Sigmoid colon (tissue), 4 donors: ENCODE measurements around the gene ANK2.

ENCODE experiments used
- EP300 ChIP-seq, 4 donors: sonication (generic); formaldehyde crosslinking; IDR thresholded peaks; one replicate each; pipeline ENCODE4 v1.6.1; 2017; ENCODE audit warnings: antibody characterized with exemption in 4 of 4
- POLR2A ChIP-seq, 2 donors: fragments of 450-650 bp; IDR thresholded peaks; one replicate each; pipeline ENCODE4 v1.6.1; 2016; ENCODE audit warnings: antibody characterized with exemption in 2 of 2, mild to moderate bottlenecking in 2 of 2, moderate library complexity in 2 of 2
- POLR2AphosphoS5 ChIP-seq, 4 donors: sonication (generic); formaldehyde crosslinking; IDR thresholded peaks; one replicate each; pipeline ENCODE4 v1.6.1; 2017; ENCODE audit warnings: antibody characterized with exemption in 4 of 4
- TF ChIP-seq, protein P1 (sequence below), 4 experiments: fragments of 450-650 bp in 3 of 4; fragments of 200-600 bp in 1 of 4; IDR thresholded peaks; one replicate each; pipeline ENCODE4 v1.5.1; 2016 to 2019; ENCODE audit warnings: antibody characterized with exemption in 4 of 4, mild to moderate bottlenecking in 3 of 4, moderate library complexity in 2 of 4

DNA sequence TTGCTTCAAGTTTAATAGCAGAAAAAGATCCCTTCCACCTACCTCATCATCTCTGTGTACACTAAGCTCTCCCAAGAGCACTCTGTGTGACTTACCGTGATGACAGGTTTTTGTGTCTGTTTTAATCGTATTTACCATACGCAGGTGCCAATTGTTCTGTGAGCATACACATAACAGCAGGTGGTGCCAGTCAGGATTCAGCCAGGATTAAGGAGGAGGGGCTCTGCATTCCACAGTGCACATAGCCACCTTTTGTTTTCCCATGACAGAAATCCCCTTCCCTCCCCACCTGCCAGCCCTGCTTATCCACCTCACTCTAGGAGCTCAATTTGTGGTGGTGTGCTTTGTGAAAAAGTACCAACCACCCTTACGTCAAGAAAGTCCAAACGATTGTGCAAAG is 14.8 kb downstream of the ANK2 start:
- TF ChIP-seq POLR2AphosphoS5 (IDR thresholded peaks at IDR 0.05) (no peak), EP300 (IDR thresholded peaks at IDR 0.05) (no peak), POLR2A (IDR thresholded peaks at IDR 0.05) (no peak)
- TF ChIP-seq, protein P1, sequence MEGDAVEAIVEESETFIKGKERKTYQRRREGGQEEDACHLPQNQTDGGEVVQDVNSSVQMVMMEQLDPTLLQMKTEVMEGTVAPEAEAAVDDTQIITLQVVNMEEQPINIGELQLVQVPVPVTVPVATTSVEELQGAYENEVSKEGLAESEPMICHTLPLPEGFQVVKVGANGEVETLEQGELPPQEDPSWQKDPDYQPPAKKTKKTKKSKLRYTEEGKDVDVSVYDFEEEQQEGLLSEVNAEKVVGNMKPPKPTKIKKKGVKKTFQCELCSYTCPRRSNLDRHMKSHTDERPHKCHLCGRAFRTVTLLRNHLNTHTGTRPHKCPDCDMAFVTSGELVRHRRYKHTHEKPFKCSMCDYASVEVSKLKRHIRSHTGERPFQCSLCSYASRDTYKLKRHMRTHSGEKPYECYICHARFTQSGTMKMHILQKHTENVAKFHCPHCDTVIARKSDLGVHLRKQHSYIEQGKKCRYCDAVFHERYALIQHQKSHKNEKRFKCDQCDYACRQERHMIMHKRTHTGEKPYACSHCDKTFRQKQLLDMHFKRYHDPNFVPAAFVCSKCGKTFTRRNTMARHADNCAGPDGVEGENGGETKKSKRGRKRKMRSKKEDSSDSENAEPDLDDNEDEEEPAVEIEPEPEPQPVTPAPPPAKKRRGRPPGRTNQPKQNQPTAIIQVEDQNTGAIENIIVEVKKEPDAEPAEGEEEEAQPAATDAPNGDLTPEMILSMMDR (IDR thresholded peaks at IDR 0.05): no peak
